Mesenchymal stem cell (in vitro differentiated cells and primary cell): ENCODE data around the gene CXCL17.

Source experiments
- DNase-seq: peaks from one replicate; pipeline ENCODE4 v3.0.0-alpha.2; 2013
- H2AFZ ChIP-seq: one replicate; pipeline ENCODE4 v1.6.1; 2013; ENCODE audit warnings: low read depth, mild to moderate bottlenecking, control low read depth, inconsistent platforms, low read length, moderate library complexity
- H2AK5ac ChIP-seq: 2 replicates; pipeline ENCODE4 v1.6.1; 2013; ENCODE audit warnings: low read length, moderate library complexity, mild to moderate bottlenecking, inconsistent platforms; ENCODE audit not compliant: severe bottlenecking
- H2BK120ac ChIP-seq: one replicate; pipeline ENCODE4 v1.6.1; 2013; ENCODE audit warnings: low read depth, mild to moderate bottlenecking, inconsistent platforms, low read length, moderate library complexity
- H2BK12ac ChIP-seq, 2 experiments: one replicate each; pipeline ENCODE4 v1.6.1; 2013; ENCODE audit warnings: inconsistent platforms in 2 of 2, low read length in 2 of 2, mild to moderate bottlenecking in 2 of 2, moderate library complexity in 2 of 2, control low read depth in 1 of 2
- H2BK15ac ChIP-seq: one replicate; pipeline ENCODE4 v1.6.1; 2013; ENCODE audit warnings: mild to moderate bottlenecking, low read depth, inconsistent platforms; ENCODE audit not compliant: poor library complexity, severe bottlenecking
- H2BK5ac ChIP-seq: 2 replicates; pipeline ENCODE4 v1.6.1; 2013; ENCODE audit warnings: low read depth, mild to moderate bottlenecking, low read length, control low read depth, inconsistent platforms; ENCODE audit not compliant: poor library complexity, severe bottlenecking
- H3K14ac ChIP-seq, 2 experiments: one replicate each; pipeline ENCODE4 v1.6.1; 2013; ENCODE audit warnings: inconsistent platforms in 2 of 2, low read length in 2 of 2, control low read depth in 1 of 2, mild to moderate bottlenecking in 1 of 2, moderate library complexity in 1 of 2
- H3K18ac ChIP-seq, 2 experiments: one replicate each; pipeline ENCODE4 v1.6.1; 2013; ENCODE audit warnings: inconsistent platforms in 2 of 2, low read length in 2 of 2, control low read depth in 1 of 2, low read depth in 1 of 2, mild to moderate bottlenecking in 1 of 2
- H3K23ac ChIP-seq, 2 experiments: one replicate each; pipeline ENCODE4 v1.6.1; 2013; ENCODE audit warnings: inconsistent platforms in 2 of 2, low read length in 2 of 2, mild to moderate bottlenecking in 2 of 2, moderate library complexity in 2 of 2, control low read depth in 1 of 2
- H3K27ac ChIP-seq: 2 replicates; pipeline ENCODE4 v1.5.1; 2013; ENCODE audit warnings: mild to moderate bottlenecking, moderate library complexity, low read length, control low read depth, inconsistent platforms; ENCODE audit not compliant: poor library complexity, severe bottlenecking
- H3K27me3 ChIP-seq, 2 experiments: 2 replicates each; pipeline versions ENCODE4 v1.6.1 to v1.7.0; 2013; ENCODE audit warnings: low read length in 2 of 2, mild to moderate bottlenecking in 2 of 2, moderate library complexity in 2 of 2, control low read depth in 1 of 2, inconsistent platforms in 1 of 2; ENCODE audit not compliant: control insufficient read depth in 1 of 2, insufficient read depth in 1 of 2
- H3K36me3 ChIP-seq, 2 experiments: 2 replicates each; pipeline versions ENCODE4 v1.6.1 to v1.7.0; 2013; ENCODE audit warnings: low read length in 2 of 2, control low read depth in 1 of 2, inconsistent platforms in 1 of 2, low read depth in 1 of 2, mild to moderate bottlenecking in 1 of 2; ENCODE audit not compliant: insufficient read depth in 2 of 2, control insufficient read depth in 1 of 2
- H3K4ac ChIP-seq, 2 experiments: one replicate each; pipeline ENCODE4 v1.6.1; 2013; ENCODE audit warnings: inconsistent platforms in 2 of 2, low read length in 2 of 2, mild to moderate bottlenecking in 2 of 2, moderate library complexity in 2 of 2, control low read depth in 1 of 2, low read depth in 1 of 2
- H3K4me1 ChIP-seq: 2 replicates; pipeline ENCODE4 v1.6.1; 2013; ENCODE audit warnings: low read depth, low read length, control low read depth; ENCODE audit not compliant: control insufficient read depth, insufficient read depth
- H3K4me2 ChIP-seq: 2 replicates; pipeline ENCODE4 v1.6.1; 2013; ENCODE audit warnings: low read length, mild to moderate bottlenecking, inconsistent platforms; ENCODE audit not compliant: poor library complexity, severe bottlenecking
- H3K4me3 ChIP-seq, 2 experiments: 2 replicates each; pipeline versions ENCODE4 v1.5.1 to v1.7.0; 2013; ENCODE audit warnings: low read length in 2 of 2, mild to moderate bottlenecking in 2 of 2, control low read depth in 1 of 2, low read depth in 1 of 2; ENCODE audit not compliant: insufficient read depth in 1 of 2
- H3K79me1 ChIP-seq: replicated peaks from 2 replicates; pipeline ENCODE4 v1.6.1; 2013; ENCODE audit warnings: mild to moderate bottlenecking, control low read depth, low read length, inconsistent platforms; ENCODE audit not compliant: poor library complexity, severe bottlenecking
- H3K9ac ChIP-seq: 2 replicates; pipeline ENCODE4 v1.7.0; 2013; ENCODE audit warnings: mild to moderate bottlenecking, low read length, moderate library complexity
- H3K9me3 ChIP-seq: 2 replicates; pipeline ENCODE4 v1.7.0; 2013; ENCODE audit warnings: mild to moderate bottlenecking, low read length; ENCODE audit not compliant: control insufficient read depth
- H4K8ac ChIP-seq: one replicate; pipeline ENCODE4 v1.6.1; 2013; ENCODE audit warnings: inconsistent platforms, mild to moderate bottlenecking, low read length, moderate library complexity
- H4K91ac ChIP-seq: one replicate; pipeline ENCODE4 v1.6.1; 2013; ENCODE audit warnings: mild to moderate bottlenecking, low read length, inconsistent platforms
- WGBS: methylation state at CpG from one replicate; pipeline ENCODE4 v1.1.7; 2013; ENCODE audit warnings: mixed read lengths; 5-methylcytosine and 5-hydroxymethylcytosine counted together

The CXCL17 gene

GRCh38 chr19:42406111-42406510 is 36.6 kb downstream of the CXCL17 start:
- Histone ChIP-seq H3K4me2 (no peak overlapping the region), H3K4ac (no peak overlapping the region), H4K91ac (no peak overlapping the region), H3K14ac (no peak overlapping the region), H3K27me3 (no peaks in the 10 kb centered on the region), H2BK15ac (no peak overlapping the region), H3K79me1 (peaks cover 4% of the 10 kb centered on the region), H4K8ac (no peak overlapping the region), H3K9ac (no peak overlapping the region), H3K36me3 (peaks cover 0 to 21% of the 10 kb centered on the region in 2 experiments), H3K9me3 (no peaks in the 10 kb centered on the region), H3K18ac (no peak overlapping the region), H2BK5ac (no peak overlapping the region), H2BK12ac (no peak overlapping the region), H3K4me3 (no peak overlapping the region), H2AK5ac (no peak overlapping the region), H3K23ac (no peak overlapping the region), H2BK120ac (no peak overlapping the region), H2AFZ (no peak overlapping the region), H3K27ac (no peak overlapping the region), H3K4me1 (peaks cover 22% of the 10 kb centered on the region)
- 95% methylated on average over 11 of the region's 11 CpGs for WGBS
- no peak for DNase-seq

- Histone ChIP-seq H3K18ac (no peak overlapping the region), H2BK120ac (no peak overlapping the region), H3K4me2 (no peak overlapping the region), H2BK12ac (no peak overlapping the region), H2BK5ac (no peak overlapping the region), H3K79me1 (peaks cover 15% of the 10 kb centered on the region), H2AK5ac (no peak overlapping the region), H4K91ac (no peak overlapping the region), H3K14ac (no peak overlapping the region), H3K27ac (no peak overlapping the region), H3K4me3 (no peak overlapping the region), H2BK15ac (no peak overlapping the region), H3K9ac (no peak overlapping the region), H4K8ac (no peak overlapping the region), H3K9me3 (no peaks in the 10 kb centered on the region), H2AFZ (no peak overlapping the region), H3K23ac (no peak overlapping the region), H3K27me3 (no peaks in the 10 kb centered on the region), H3K4me1 (peaks cover 18% of the 10 kb centered on the region), H3K36me3 (peaks cover 0 to 14% of the 10 kb centered on the region in 2 experiments), H3K4ac (no peak overlapping the region)
- 95% methylated on average over 9 of the region's 10 CpGs for WGBS
- no peak for DNase-seq
Measured at GRCh38 chr19:42403586-42403985, 39.2 kb downstream of the CXCL17 start.

DNA sequence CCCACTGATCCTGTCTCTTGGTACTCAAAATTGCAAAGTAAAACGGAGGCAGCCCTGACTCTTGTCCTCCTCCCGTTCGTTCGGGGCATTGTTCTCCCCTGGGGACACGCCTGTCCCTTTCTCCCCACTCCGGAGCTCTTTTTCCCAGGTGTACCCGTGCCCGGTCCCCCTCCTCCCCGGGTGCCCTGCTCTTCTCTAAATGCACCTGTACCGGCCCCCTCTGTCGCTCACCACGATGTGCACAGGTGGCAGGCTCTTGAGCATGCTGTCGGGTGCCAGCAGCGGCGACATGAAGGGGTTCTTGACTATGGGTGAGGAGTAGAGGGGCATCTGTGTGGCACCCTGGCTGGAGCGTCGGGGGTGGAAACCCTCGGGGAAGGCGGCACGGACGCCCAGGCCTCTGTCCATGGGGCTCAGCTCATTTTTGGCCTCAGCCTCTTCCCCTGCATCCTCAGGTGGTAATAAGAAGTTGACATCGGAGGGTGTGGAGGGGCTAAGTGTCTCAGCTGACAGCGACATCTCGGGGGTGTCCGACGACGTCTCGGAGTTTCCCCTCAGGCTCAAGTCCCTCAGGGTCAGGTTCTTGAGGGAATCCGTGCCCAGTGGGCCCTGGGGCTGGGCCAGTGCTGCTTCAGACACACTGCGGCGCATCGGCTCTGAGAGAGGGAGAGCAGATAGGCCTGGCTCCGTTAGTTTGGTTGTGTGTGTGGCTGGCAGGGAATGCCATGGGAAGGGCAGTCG is 40.2 kb downstream of the CXCL17 start:
- 54% methylated on average over 28 of the region's 34 CpGs for WGBS
- no peak overlapping the region for H3K27ac ChIP-seq
- H3K4me3 ChIP-seq: peak overlapping the region; percentile 5 to 79

DNA sequence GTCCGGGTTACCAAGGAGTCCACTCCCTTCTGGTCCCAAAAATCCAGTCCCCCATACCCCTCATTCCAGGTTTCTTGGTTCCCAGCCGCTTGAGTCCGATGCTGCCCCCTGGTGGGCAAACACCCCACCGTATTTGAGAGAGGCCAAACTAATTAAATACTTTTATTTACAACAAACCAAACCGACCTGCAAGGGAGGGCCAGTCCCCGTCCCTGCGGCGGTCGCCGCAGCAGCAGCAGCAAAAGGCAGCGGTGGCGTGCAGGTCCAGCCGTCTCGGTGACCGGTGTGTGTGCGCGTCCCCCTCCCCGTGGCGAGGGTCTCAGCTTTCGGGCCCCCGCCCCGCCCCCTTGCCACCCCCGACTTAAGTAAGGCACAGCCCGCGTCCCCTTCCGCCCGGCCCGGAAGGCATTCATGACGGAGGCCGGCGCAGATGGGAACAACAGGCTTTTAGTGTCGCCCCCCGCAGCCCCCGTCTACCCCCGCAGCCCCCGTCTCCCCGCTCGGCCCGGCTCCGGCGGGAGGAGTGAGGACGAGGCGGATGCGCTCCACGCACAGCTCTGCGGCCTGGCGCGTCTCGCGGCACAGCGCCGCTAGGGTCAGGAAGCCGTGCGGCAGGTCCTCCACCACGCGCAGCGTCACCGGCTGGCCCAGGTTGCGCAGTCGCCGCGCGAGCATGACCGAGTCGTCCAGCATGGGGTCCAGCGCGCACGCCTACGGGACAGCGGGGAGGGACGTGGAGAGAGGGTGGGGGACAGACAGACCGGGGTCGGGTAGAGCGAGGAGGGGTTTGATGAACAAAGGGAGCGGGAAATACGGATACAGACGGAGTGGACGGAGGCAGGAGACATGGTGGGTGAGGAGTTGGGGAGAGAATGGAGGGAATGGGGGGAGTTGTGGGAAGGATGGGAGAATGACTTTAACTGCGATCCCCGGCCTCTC is 41.1 kb downstream of the CXCL17 start:
- H2BK5ac ChIP-seq: no peak overlapping the region
- H3K9me3 ChIP-seq: no peaks in the 10 kb centered on the region
- peaks cover 0 to 10% of the 10 kb centered on the region in 2 experiments for H3K36me3 ChIP-seq
- no peak overlapping the region for H2BK15ac ChIP-seq
- H2BK120ac ChIP-seq: no peak overlapping the region
- H3K4me1 ChIP-seq: peaks cover 27% of the 10 kb centered on the region
- H3K79me1 ChIP-seq: peaks cover 21% of the 10 kb centered on the region
- H3K14ac ChIP-seq: no peak overlapping the region
- peak overlapping the region; percentile 11 to 31 for H3K4ac ChIP-seq
- no peaks in the 10 kb centered on the region for H3K27me3 ChIP-seq
- no peak overlapping the region for H4K91ac ChIP-seq
- no peak overlapping the region for H3K27ac ChIP-seq
- peak overlapping the region; percentile 57 for H2AFZ ChIP-seq
- DNase-seq: peak; percentile 76
- peak overlapping the region; percentile 70 to 79 for H3K4me3 ChIP-seq
- H2BK12ac ChIP-seq: no peak overlapping the region
- no peak overlapping the region for H2AK5ac ChIP-seq
- H3K18ac ChIP-seq: peak overlapping the region in 1 of 2 experiments; percentile 22
- peak overlapping the region; percentile 78 for H3K9ac ChIP-seq
- H3K23ac ChIP-seq: no peak overlapping the region
- H4K8ac ChIP-seq: no peak overlapping the region
- WGBS: under 1% methylated on average over 62 of the region's 80 CpGs
- peak overlapping the region; percentile 93 for H3K4me2 ChIP-seq

More for the DNA sequence above, 40.2 kb downstream of the CXCL17 start:
- no peak overlapping the region for H2BK15ac ChIP-seq
- peaks cover 24% of the 10 kb centered on the region for H3K4me1 ChIP-seq
- H3K14ac ChIP-seq: no peak overlapping the region
- H2BK5ac ChIP-seq: no peak overlapping the region
- no peak overlapping the region for H4K91ac ChIP-seq
- no peak overlapping the region for H4K8ac ChIP-seq
- H3K27me3 ChIP-seq: no peaks in the 10 kb centered on the region
- no peak overlapping the region for H3K18ac ChIP-seq
- peak overlapping the region; percentile 78 for H3K9ac ChIP-seq
- no peak overlapping the region for H3K4ac ChIP-seq
- no peak overlapping the region for H2AFZ ChIP-seq
- no peak overlapping the region for H3K23ac ChIP-seq
- no peak overlapping the region for H2BK120ac ChIP-seq
- no peaks in the 10 kb centered on the region for H3K9me3 ChIP-seq
- peaks cover 0 to 13% of the 10 kb centered on the region in 2 experiments for H3K36me3 ChIP-seq
- H3K4me2 ChIP-seq: peak overlapping the region; percentile 93
- no peak overlapping the region for H2BK12ac ChIP-seq
- DNase-seq: no peak
- H3K79me1 ChIP-seq: peaks cover 21% of the 10 kb centered on the region
- no peak overlapping the region for H2AK5ac ChIP-seq
